Measurements from ENCODE around the gene AMY2A.
"Not testable (repeated sequence)": the region's sequence is repeated elsewhere in the genome, so short reads cannot be mapped to it uniquely, and the experiment has no call there.

Gene AMY2A

DNA sequence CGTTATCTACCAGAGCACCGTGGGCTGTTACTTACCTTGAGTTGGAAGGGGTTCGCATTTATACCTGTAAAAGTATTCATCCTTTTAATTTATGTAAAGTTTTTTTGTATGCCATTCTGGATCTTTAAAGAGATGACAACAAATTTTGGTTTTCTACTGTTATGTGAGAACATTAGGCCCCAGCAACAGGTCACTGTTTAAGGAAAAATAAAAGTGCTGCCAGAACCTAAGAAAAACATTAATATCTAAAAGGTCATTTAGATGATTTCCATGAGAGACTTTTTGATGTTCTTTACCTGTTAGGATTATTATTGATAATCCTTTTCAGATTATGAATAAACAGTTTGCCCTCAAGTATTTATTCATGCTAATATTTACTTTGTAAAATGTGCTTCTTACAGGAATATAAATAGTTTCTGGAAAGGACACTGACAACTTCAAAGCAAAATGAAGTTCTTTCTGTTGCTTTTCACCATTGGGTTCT, at the start of gene AMY2A:
TSS of gene AMY2A (plus strand) at position 434 of the 484 bp plus-strand sequence. CDS start at position 448, 14 bp downstream.
- in situ Hi-C loops (cut with HindIII; ENCODE audit: low pct_ligation_motif_present, low pct_unique_long_range_greater_than_20kb, low sequenced_read_pairs); DNase-seq: not testable (repeated sequence)

DNA sequence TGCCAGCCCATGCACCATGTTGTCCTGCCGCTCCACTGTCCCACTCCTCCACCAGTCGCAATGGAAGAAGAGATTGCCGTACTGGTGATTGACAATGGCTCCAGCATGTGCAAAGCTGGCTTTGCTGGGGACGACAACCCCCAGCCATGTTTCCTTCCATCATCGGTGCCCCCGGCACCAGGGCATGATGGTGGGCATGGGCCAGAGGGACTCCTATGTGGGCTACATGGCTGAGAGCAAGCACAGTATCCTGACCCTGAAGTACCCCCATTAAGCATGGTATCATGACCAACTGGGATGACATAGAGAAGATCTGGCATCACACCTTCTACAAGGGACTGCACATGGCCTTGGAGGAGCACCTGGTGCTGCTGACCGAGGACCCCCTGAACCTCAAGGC, 47.7 kb upstream of the AMY2A start:
- DNase-seq = no peak
- in situ Hi-C loops (cut with HindIII; ENCODE audit: low pct_ligation_motif_present, low pct_unique_long_range_greater_than_20kb, low sequenced_read_pairs) = no loop called here

DNA sequence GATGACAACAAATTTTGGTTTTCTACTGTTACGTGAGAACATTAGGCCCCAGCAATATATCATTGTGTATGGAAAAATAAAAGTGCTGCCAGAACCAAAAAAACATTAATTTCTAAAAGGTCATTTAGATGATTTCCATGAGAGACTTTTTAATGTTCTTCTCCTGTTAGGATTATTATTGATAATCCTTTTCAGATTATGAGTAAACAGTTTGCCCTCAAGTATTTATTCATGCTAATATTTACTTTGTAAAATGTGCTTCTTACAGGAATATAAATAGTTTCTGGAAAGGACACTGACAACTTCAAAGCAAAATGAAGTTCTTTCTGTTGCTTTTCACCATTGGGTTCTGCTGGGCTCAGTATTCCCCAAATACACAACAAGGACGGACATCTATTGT, 45.9 kb upstream of the AMY2A start, which contains the start of gene AMY2B:
TSS of gene AMY2B (plus strand) at position 301 of the 400 bp plus-strand sequence. CDS start at position 315, 14 bp downstream.
- in situ Hi-C loops (cut with HindIII; ENCODE audit: low pct_ligation_motif_present, low pct_unique_long_range_greater_than_20kb, low sequenced_read_pairs); DNase-seq: not testable (repeated sequence)

DNA sequence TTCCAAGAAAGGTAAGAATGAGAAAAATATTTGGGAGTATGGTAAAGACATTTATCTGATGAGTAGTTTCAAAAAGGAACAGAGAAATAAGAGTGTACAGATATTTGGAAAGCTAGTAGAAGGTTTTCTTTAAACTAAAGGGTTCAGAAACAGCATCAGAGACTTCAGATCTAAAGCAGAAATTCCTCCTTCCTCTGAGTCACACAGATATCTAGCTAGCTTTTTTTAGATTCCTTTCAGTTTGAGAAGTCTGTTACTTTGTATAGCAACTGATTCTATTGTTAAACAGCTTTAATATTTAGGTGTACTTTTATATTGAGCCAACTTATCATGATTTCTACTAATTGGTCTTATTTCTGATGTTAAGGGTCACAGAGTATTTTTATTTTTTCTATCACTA, 41.2 kb upstream of the AMY2A start:
- in situ Hi-C loops (cut with HindIII; ENCODE audit: low pct_ligation_motif_present, low pct_unique_long_range_greater_than_20kb, low sequenced_read_pairs) = no loop called here
- DNase-seq = no peak

DNA sequence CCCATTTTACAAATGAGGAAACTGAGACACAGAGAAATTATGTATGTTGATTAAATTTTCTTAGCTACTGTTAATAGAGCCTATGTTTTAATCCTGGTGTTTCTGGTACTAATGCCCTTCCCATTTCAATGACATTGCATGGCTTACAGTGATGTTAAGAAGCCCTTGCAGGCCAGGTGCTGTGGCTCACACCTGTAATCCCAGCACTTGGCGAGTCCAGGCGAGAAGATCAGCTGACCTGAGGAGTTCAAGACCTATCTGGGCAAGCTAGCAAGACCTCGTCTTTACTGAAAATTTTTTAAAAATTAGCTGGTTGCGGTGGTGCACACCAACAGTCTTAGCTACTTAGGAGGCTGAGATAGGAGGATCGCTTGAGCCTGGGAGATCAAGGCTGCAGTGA, 40.4 kb upstream of the AMY2A start:
- DNase-seq; in situ Hi-C loops (cut with HindIII; ENCODE audit: low pct_ligation_motif_present, low pct_unique_long_range_greater_than_20kb, low sequenced_read_pairs): not testable (repeated sequence)

DNA sequence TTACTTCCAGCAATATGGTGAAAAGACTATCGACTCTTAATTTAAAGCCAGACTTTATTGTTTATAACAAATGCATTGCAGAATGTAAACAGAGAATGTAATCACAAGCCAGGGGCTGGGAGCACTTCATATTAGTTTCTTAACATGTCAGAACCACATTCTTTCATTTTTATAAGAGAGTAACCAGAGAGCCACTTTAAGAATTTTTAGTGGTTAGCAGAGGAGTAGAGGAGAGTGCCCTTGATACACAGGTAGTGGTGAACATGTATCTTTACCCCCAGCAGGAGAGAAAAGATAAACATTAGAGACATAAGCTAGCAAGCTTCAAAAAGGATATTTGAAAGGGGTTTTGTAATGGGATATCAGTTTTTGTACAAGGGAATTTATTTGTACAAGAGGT, 34.8 kb upstream of the AMY2A start:
- in situ Hi-C loops (cut with HindIII; ENCODE audit: low pct_ligation_motif_present, low pct_unique_long_range_greater_than_20kb, low sequenced_read_pairs) = no loop called here
- DNase-seq = no peak

DNA sequence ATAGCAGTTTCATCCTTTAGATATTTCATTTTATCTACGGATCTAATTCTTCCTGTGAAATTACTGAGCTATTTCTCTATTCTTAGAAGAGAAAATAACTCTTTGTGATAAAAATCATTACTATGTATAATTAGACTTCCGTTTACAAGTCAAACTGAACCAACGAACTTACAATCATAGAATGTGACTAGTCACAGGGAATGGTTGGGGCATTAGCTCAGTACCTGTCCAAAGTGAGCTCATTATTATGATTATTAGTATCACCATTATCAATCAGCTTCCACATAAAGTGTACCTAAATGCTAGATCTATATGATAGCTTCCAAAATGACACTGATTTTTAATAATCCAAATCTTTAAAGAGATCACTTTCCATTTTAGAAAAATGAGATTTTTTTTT, 33.3 kb upstream of the AMY2A start:
- no peak for DNase-seq
- in situ Hi-C loops (cut with HindIII; ENCODE audit: low pct_ligation_motif_present, low pct_unique_long_range_greater_than_20kb, low sequenced_read_pairs) = no loop called here

DNA sequence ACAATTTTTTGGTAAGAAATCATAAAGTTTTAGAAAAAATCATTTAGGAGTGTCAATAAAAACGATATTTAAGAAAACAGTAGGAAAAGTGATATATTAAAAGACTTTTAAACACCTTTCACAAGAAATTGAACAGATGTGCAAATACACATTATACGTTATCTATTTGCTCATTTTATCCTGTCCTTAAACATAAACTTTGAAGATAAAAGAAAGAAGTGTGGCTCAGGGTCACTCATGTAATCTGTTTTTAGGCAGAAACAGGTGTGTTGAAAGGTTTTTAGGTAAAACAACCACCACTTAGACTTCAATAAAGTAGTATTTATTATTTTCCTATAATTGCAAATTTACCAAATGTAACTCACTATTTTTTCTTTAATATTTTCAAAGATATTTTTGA, 32.7 kb upstream of the AMY2A start:
- in situ Hi-C loops (cut with HindIII; ENCODE audit: low pct_ligation_motif_present, low pct_unique_long_range_greater_than_20kb, low sequenced_read_pairs) = no loop called here

DNA sequence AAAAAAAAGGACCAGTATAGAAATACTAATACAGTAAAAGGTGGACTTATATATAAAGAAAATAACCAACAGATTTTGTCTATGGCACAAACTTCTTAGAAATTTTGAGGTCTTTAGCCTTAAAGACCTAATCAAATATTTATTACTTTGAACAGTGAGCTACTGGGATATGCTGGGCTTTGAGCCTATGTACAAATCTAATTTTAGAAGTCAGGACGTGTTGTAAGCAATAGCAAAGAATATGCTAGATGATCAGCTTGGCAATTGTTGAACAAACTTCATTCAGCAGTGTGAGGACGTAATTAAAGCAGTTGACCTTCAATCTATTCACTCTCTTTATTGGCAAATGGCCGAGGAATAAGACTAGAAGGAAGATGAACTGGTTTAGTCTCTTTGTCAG, 14.5 kb upstream of the AMY2A start:
- in situ Hi-C loops (cut with HindIII; ENCODE audit: low pct_ligation_motif_present, low pct_unique_long_range_greater_than_20kb, low sequenced_read_pairs); DNase-seq: not testable (repeated sequence)

More for the DNA sequence above, 32.7 kb upstream of the AMY2A start:
- DNase-seq = no peak

DNA sequence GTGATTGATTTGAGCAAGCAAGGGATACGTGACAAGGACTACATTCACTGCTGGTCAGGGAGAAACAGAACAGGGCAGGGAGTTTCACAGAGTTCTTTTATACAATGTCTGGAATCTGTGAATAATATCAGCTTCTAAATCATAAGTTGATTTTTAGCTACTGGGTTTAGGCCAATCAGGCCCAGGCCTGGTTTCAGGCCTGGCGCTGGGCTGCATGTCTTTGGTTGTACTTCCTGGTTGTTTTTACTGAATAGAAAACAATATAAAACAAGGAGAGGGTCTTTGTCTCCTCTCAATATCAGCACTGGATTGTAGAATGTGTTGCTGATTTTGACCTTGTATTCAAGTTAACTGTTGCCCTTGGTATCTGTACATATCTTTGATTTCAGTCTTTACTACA, 865 bp upstream of the AMY2A start:
- in situ Hi-C loops (cut with HindIII; ENCODE audit: low pct_ligation_motif_present, low pct_unique_long_range_greater_than_20kb, low sequenced_read_pairs) = no loop called here
- DNase-seq = no peak

DNA sequence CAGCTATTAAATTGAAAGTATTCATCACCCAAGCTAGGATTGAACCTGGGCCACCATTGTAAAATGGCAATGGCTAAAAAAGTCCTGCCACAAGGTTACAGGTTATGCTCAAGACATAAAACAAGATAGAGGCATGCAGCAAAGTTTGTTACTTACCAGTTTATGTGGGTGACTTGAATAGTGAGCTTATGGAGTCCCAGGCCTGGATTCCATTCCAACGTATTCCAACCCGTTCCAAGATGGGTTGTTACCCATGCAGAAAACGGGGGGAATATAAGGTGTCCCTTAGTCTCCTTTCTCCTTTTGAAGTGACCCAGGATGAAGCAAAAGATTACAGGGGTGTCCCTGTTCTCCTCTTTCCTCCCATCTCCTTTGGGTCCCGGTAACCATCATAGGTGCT, 10.2 kb downstream of the AMY2A start:
- in situ Hi-C loops (cut with HindIII; ENCODE audit: low pct_ligation_motif_present, low pct_unique_long_range_greater_than_20kb, low sequenced_read_pairs); DNase-seq: not testable (repeated sequence)

DNA sequence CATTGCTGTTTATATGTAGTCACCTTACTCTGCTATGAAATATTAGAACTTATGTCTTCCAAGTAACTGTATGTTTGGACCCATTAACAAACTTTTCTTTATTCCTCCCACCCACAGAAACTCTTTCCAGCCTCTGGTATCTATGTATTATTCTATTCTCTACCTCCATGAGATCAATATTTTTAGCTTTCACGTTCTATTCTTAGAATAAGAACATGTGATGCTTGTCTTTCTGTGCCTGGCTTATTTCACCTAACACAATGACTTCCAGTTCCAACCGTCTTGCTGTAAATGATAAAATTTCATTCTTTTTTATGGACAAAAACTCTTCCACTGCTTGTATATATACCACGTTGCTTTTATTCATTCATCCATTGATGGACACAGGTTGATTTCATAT, 24.0 kb downstream of the AMY2A start:
- in situ Hi-C loops (cut with HindIII; ENCODE audit: low pct_ligation_motif_present, low pct_unique_long_range_greater_than_20kb, low sequenced_read_pairs); DNase-seq: not testable (repeated sequence)

DNA sequence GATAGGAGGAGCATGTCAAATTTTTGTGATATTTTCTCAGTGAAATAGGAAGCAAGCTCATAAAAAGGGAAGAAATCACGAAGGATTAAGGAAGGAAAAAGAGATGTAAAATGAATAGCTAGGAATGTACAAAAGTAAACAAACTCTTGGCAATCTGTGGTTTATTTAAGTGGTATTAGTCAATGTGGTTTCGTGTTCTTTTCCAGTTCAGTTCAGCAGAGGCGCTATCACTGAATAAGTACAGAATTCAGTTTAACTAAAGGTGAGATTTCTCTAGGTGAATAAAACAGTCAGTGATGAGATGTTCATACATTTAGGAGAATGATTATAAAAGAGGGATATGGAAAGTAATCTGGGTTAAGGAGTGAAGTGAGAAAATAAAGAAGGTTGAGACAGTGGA, 26.7 kb downstream of the AMY2A start:
- DNase-seq; in situ Hi-C loops (cut with HindIII; ENCODE audit: low pct_ligation_motif_present, low pct_unique_long_range_greater_than_20kb, low sequenced_read_pairs): not testable (repeated sequence)

DNA sequence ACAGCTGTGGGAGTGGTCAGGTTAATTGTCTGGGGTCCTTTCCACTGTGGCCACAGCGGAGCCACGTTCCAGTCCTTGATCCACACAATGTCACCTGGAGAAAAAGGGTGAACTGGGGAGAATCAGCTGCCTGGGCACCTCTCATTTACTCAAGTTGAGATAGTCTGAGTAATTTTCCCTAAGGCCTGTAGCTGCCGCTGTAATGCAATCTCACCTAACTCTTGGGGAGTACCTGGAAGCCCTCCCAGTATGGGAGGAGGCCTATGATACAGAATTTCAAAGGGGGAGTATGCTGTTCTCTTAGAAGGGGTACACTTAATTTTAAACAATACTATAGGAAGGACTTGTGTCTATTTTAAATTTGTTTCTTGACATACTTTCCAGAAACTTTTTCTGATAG, 33.1 kb downstream of the AMY2A start:
- in situ Hi-C loops (cut with HindIII; ENCODE audit: low pct_ligation_motif_present, low pct_unique_long_range_greater_than_20kb, low sequenced_read_pairs); DNase-seq: not testable (repeated sequence)

DNA sequence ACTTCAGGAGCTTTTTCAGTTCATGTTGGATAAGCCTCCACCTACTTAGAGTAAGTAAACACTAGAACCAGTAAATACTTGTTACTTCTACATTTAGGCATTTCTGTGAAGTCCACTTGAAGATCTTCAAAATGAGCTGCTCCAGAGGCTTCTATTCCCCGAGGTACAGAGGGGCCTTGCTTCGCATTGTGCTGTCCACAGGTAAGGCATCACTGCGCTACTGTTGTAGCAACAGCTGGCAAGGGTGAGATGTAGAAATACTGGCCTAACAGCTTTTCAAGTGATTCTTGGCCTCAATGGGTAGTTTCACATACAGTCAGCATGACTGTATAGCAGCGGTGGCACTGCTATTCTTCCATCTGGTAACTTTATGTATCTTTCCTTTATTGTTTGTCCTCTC, 33.7 kb downstream of the AMY2A start:
- in situ Hi-C loops (cut with HindIII; ENCODE audit: low pct_ligation_motif_present, low pct_unique_long_range_greater_than_20kb, low sequenced_read_pairs); DNase-seq: not testable (repeated sequence)

DNA sequence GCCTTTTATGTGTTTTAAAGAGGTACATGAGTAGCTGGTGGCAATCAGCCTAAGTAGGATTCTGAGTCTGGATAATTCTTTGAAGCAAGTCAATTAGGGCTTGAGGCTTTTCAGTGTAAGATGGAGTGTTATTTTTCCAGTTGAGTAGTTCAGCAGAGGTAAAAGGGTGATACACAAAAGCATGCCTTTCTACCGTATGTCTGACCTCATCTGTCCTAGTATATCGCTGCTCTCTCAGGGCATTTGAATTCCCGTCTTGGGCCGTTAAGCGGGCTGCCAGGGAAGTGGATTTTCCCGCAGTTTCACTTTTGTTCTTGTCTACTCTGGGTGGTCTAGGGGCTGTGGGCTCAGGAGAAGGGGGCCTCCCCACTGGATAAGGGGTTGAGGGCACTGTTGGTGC, 36.9 kb downstream of the AMY2A start:
- in situ Hi-C loops (cut with HindIII; ENCODE audit: low pct_ligation_motif_present, low pct_unique_long_range_greater_than_20kb, low sequenced_read_pairs); DNase-seq: not testable (repeated sequence)

DNA sequence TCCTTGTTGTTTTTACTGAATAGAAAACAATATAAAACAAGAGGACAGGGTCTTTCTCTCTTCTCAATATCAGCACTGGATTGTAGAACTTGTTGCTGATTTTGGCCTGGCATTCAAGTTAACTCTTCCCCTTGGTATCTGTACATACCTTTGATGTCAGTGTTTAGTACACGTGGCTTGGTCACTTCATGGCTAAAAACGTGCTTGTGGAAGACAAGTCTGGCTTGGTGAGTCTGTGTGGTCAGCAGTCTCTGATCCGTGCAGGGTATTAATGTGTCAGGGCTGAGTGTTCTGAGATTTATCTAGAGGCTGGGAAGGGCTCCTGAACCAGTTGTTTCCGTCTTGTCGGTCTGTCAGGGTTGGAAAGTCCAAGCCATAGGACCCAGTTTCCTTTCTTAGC, 38.2 kb downstream of the AMY2A start, which contains the start of gene AMY1A:
TSS of gene AMY1A (plus strand) at position 301 of the 400 bp plus-strand sequence. CDS start 571 bp downstream, outside the sequence.
- in situ Hi-C loops (cut with HindIII; ENCODE audit: low pct_ligation_motif_present, low pct_unique_long_range_greater_than_20kb, low sequenced_read_pairs); DNase-seq: not testable (repeated sequence)
